Liver (tissue), 3 donors: Measurements from ENCODE around the gene PDE9A.

ENCODE experiments used
- ATF3 ChIP-seq: IDR thresholded peaks from 2 replicates; pipeline ENCODE4 v1.6.1; 2016; ENCODE audit warnings: antibody characterized with exemption
- CTCF ChIP-seq: fragments of 150-350 bp; IDR thresholded peaks from 2 replicates; pipeline ENCODE4 v1.5.1; 2017; ENCODE audit warnings: improper control_type of control experiment, low read depth, low read length; ENCODE audit not compliant: missing input control
- FOXA1 ChIP-seq: IDR thresholded peaks from 2 replicates; pipeline ENCODE4 v1.6.1; 2016; ENCODE audit warnings: antibody characterized with exemption
- FOXA2 ChIP-seq: IDR thresholded peaks from 2 replicates; pipeline ENCODE4 v1.6.1; 2016; ENCODE audit warnings: antibody characterized with exemption
- MAX ChIP-seq: IDR thresholded peaks from 2 replicates; pipeline ENCODE4 v1.6.1; 2016; ENCODE audit warnings: antibody characterized with exemption
- RXRA ChIP-seq, 2 donors: IDR thresholded peaks; 2 replicates each; pipeline ENCODE4 v1.6.1; 2017 to 2018; ENCODE audit warnings: antibody characterized with exemption in 2 of 2, mild to moderate bottlenecking in 1 of 2
- SP1 ChIP-seq: IDR thresholded peaks from 2 replicates; pipeline ENCODE4 v1.6.1; 2018; ENCODE audit warnings: antibody characterized with exemption, mild to moderate bottlenecking
- TAF1 ChIP-seq: conservative IDR thresholded peaks from 2 replicates; pipeline ENCODE4 v1.6.1; 2016; ENCODE audit warnings: antibody characterized with exemption, mild to moderate bottlenecking
- YY1 ChIP-seq: IDR thresholded peaks from 2 replicates; pipeline ENCODE4 v1.6.1; 2016; ENCODE audit warnings: antibody characterized with exemption, mild to moderate bottlenecking
- donor health status: healthy.
- donor health status: healthy.

- no peak for TF ChIP-seq CTCF
- TF ChIP-seq YY1, result no peak
- TF ChIP-seq SP1, result no peak
- no peak for TF ChIP-seq ATF3
- no peak for TF ChIP-seq TAF1
- TF ChIP-seq MAX, result no peak
- TF ChIP-seq RXRA (IDR thresholded peaks at IDR 0.05), result no peak
- no peak for TF ChIP-seq FOXA2
- TF ChIP-seq FOXA1, result no peak
Measured at GRCh38 chr21:42665026-42665425, 11.6 kb downstream of the PDE9A start.
